A549 (cell line): ENCODE data around the gene OGDHL. TPM values are rescaled to one million over a fixed set of nuclear protein-coding genes. Genes with fewer than 3 reads are reported as not detected.

Source experiments
- ATAC-seq, 2 experiments: fragments of 200-7000 bp in 1 of 2; fragments of >200 bp in 1 of 2; cut with Nextera tagmentation in 1 of 2; cut with Tn5 transposase in 1 of 2; 3 replicates each; pipeline versions ENCODE4 v1.8.0 to v1.9.1; 2018 to 2020; ENCODE audit warnings: mild to moderate bottlenecking in 1 of 2, moderate library complexity in 1 of 2
- CTCF ChIA-PET: fragments of 300-600 bp; sonication (Branson Sonifier 250); formaldehyde crosslinking; extraction: SDS; loops from one replicate; lab custom pipeline; 2021; ENCODE audit warnings: antibody characterized with exemption, inconsistent platforms; lab: Yijun Ruan, JAX
- POLR2A ChIA-PET: fragments of 350-600 bp; formaldehyde crosslinking; extraction: SDS; loops from one replicate; lab custom pipeline; 2021; ENCODE audit warnings: antibody characterized with exemption, inconsistent platforms; lab: Yijun Ruan, JAX
- DNase-seq, 2 experiments: peaks; one replicate each; pipeline versions ENCODE4 v3.0.0 to v3.0.0-alpha.2; 2011 to 2016; ENCODE audit warnings: low read depth in 1 of 2, low spot score in 1 of 2
- FAIRE-seq: peaks from 2 replicates; lab custom pipeline; 2011; peaks lifted over from hg19 to GRCh38; lab: Jason Lieb, UNC
- H3K27ac ChIP-seq, 2 experiments: fragments of >200 bp; sonication (Bioruptor Twin); formaldehyde crosslinking; 3 replicates each; pipeline ENCODE4 v1.5.1; 2016 to 2017
- H3K4me1 ChIP-seq: fragments of >200 bp; sonication (Bioruptor Twin); formaldehyde crosslinking; 3 replicates; pipeline ENCODE4 v1.6.1; 2016
- H3K4me2 ChIP-seq: fragments of >200 bp; sonication (Bioruptor Twin); formaldehyde crosslinking; 3 replicates; pipeline ENCODE4 v1.6.1; 2016
- H3K4me3 ChIP-seq: fragments of >200 bp; sonication (Bioruptor Twin); formaldehyde crosslinking; 3 replicates; pipeline ENCODE4 v1.5.1; 2016
- H3K9me3 ChIP-seq: fragments of >200 bp; sonication (Bioruptor Twin); formaldehyde crosslinking; 3 replicates; pipeline ENCODE4 v1.6.1; 2016
- CBX2 ChIP-seq: fragments of 200-600 bp; sonication (generic); IDR thresholded peaks from 2 replicates; pipeline ENCODE4 v1.6.1; 2016; ENCODE audit warnings: low read depth, mild to moderate bottlenecking, borderline replicate concordance
- CHD2 ChIP-seq: fragments of 150-350 bp; IDR thresholded peaks from 2 replicates; pipeline ENCODE4 v1.6.1; 2014; ENCODE audit warnings: low read length; ENCODE audit not compliant: partially characterized antibody
- CHD4 ChIP-seq: fragments of 200-600 bp; sonication (generic); IDR thresholded peaks from 2 replicates; pipeline ENCODE4 v1.6.1; 2016; ENCODE audit warnings: antibody characterized with exemption, mild to moderate bottlenecking, borderline replicate concordance
- EHF ChIP-seq: fragments of 250-450 bp; sonication (Bioruptor Pico); IDR thresholded peaks from 2 replicates; pipeline ENCODE4 v1.5.0; 2020; ENCODE audit warnings: mild to moderate bottlenecking
- FOSB ChIP-seq: fragments of 250-450 bp; sonication (Bioruptor Pico); IDR thresholded peaks from 2 replicates; pipeline ENCODE4 v1.5.0; 2020; ENCODE audit warnings: mild to moderate bottlenecking, moderate library complexity
- HDAC2 ChIP-seq: fragments of 200-600 bp; sonication (generic); IDR thresholded peaks from 2 replicates; pipeline ENCODE4 v1.6.1; 2016
- JUNB ChIP-seq: fragments of >200 bp; sonication (Bioruptor Twin); formaldehyde crosslinking; IDR thresholded peaks from 2 replicates; pipeline ENCODE4 v1.6.1; 2016
- KDM1A ChIP-seq: fragments of 200-600 bp; sonication (generic); IDR thresholded peaks from 2 replicates; pipeline ENCODE4 v1.6.1; 2016; ENCODE audit warnings: low read depth, mild to moderate bottlenecking
- KDM5A ChIP-seq: fragments of 200-600 bp; sonication (generic); IDR thresholded peaks from 2 replicates; pipeline ENCODE4 v1.6.1; 2016; ENCODE audit warnings: antibody characterized with exemption, mild to moderate bottlenecking
- NFE2L2 ChIP-seq: fragments of 150-350 bp; conservative IDR thresholded peaks from 2 replicates; pipeline ENCODE4 v1.6.1; 2014; ENCODE audit warnings: low read length
- POLR2A ChIP-seq: IDR thresholded peaks from 2 replicates; pipeline ENCODE4 v1.6.1; 2012; ENCODE audit warnings: mild to moderate bottlenecking, low read length
- POLR2AphosphoS2 ChIP-seq: conservative IDR thresholded peaks from 2 replicates; pipeline ENCODE4 v1.6.1; 2012; ENCODE audit warnings: low read length, improper control_type of control experiment, inconsistent platforms
- RARB ChIP-seq: fragments of 250-450 bp; sonication (Bioruptor Pico); IDR thresholded peaks from 2 replicates; pipeline ENCODE4 v1.8.0; 2021; ENCODE audit warnings: mild to moderate bottlenecking, moderate library complexity
- SMC3 ChIP-seq: fragments of >200 bp; sonication (Bioruptor Twin); formaldehyde crosslinking; IDR thresholded peaks from 3 replicates; pipeline ENCODE4 v1.6.1; 2018; ENCODE audit warnings: inconsistent platforms
- TFCP2L1 ChIP-seq: fragments of 250-450 bp; sonication (Bioruptor Pico); IDR thresholded peaks from 2 replicates; pipeline ENCODE4 v1.5.0; 2021; ENCODE audit warnings: mild to moderate bottlenecking
- ZC3H11A ChIP-seq: fragments of 450-650 bp; IDR thresholded peaks from 2 replicates; pipeline ENCODE4 v1.6.1; 2014; ENCODE audit warnings: antibody characterized with exemption, mild to moderate bottlenecking
- ZFP36 ChIP-seq: fragments of 450-650 bp; IDR thresholded peaks from 2 replicates; pipeline ENCODE4 v1.6.1; 2014; ENCODE audit warnings: borderline replicate concordance; ENCODE audit not compliant: partially characterized antibody
- WGBS: methylation state at CpG from one replicate; pipeline ENCODE4 v1.1.6; 2017; ENCODE audit errors: missing lambda C conversion rate; 5-methylcytosine and 5-hydroxymethylcytosine counted together
- polyA plus RNA-seq, 4 experiments: library from polyadenylated mRNA; depleted of rRNA in 3 of 4; stranded (reverse); fragments of >200 nt; fragmentation: RNase III in 1 of 4; extraction: RNeasy Plus Mini Kit Qiagen cat#74134 plus additional on column Dnase treatment in 1 of 4; gene quantifications; 2 replicates in 3 of 4; 3 replicates in 1 of 4; pipeline ENCODE4 v1.2.3, GENCODE V29; 2011 to 2017
- TF ChIP-seq, protein P1 (sequence below): IDR thresholded peaks from 2 replicates; pipeline ENCODE4 v1.6.1; 2012
- TF ChIP-seq, protein P2 (sequence below): fragments of >200 bp; sonication (Bioruptor Twin); formaldehyde crosslinking; IDR thresholded peaks from 3 replicates; pipeline ENCODE4 v1.6.1; 2016
- TF ChIP-seq, protein P3 (sequence below): IDR thresholded peaks from 2 replicates; pipeline ENCODE4 v1.6.1; 2012
- TF ChIP-seq, protein P4 (sequence below): fragments of 200-600 bp; sonication (generic); IDR thresholded peaks from 2 replicates; pipeline ENCODE4 v1.6.1; 2016; ENCODE audit warnings: antibody characterized with exemption, mild to moderate bottlenecking, moderate library complexity

Gene OGDHL
- polyA plus RNA-seq, 2 of the 4 experiments (the other 2 are of a cell fraction), result 0.06 to 0.22 TPM

DNA sequence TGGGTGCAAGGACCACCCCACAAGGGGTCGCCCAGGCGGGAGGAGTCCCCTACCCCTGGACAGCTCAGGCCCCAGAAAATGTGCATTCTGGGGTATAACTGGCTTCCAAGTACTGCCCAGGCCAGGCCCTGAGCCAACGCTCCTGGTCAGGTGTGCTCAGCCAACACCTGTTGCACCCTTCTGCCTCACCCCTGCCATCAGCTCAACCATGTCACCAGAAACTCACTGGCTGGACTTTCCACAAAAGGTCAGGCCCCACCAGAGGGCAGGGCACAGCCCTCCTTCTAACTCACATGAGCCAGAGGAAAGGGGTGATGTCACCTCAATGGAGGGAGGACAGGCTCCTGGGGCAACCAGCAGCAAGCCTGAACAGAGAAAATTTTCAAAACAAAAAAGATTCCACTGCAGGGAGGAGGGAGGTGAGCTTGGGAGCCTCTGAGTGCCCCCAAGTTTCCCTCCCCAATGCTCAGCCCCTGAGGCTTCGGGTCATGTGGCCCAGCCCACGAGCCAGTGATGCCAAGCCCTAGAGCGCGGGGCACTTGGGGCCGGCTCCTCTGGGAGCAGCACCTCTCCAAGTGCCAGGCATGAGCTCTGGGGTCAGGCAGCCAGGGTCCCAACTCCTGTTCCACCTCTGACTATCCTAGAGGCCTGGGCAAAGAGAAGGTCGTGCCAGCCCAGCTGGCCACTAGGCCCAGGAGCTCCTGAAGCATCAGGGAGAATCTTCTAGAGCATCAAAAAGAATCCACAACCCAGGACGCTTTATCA, 2.2 kb downstream of the OGDHL start:
- no peak for TF ChIP-seq EHF (CRISPR knock-in tag)
- TF ChIP-seq, protein P1, sequence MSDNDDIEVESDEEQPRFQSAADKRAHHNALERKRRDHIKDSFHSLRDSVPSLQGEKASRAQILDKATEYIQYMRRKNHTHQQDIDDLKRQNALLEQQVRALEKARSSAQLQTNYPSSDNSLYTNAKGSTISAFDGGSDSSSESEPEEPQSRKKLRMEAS, result no peak
- FAIRE-seq, result no peak
- no peak overlapping the region for H3K4me2 ChIP-seq
- H3K27ac ChIP-seq, result no peak overlapping the region
- no peak for DNase-seq
- H3K4me3 ChIP-seq, result no peak overlapping the region
- 61% methylated on average over 7 of the region's 10 CpGs for WGBS
- H3K9me3 ChIP-seq, result no peaks in the 10 kb centered on the region
- CTCF ChIA-PET, result interaction anchor here (1.5 kb wide), 1 partner anchor 165 kb away, joined by 4 read pairs; no protein-coding TSS in a partner anchor
- POLR2A ChIA-PET, result no interaction called here
- no peak; a peak in 1 of 6 replicates for ATAC-seq
- H3K4me1 ChIP-seq, result peaks cover 5% of the 10 kb centered on the region; the same call in 1 of the 3 replicates

DNA sequence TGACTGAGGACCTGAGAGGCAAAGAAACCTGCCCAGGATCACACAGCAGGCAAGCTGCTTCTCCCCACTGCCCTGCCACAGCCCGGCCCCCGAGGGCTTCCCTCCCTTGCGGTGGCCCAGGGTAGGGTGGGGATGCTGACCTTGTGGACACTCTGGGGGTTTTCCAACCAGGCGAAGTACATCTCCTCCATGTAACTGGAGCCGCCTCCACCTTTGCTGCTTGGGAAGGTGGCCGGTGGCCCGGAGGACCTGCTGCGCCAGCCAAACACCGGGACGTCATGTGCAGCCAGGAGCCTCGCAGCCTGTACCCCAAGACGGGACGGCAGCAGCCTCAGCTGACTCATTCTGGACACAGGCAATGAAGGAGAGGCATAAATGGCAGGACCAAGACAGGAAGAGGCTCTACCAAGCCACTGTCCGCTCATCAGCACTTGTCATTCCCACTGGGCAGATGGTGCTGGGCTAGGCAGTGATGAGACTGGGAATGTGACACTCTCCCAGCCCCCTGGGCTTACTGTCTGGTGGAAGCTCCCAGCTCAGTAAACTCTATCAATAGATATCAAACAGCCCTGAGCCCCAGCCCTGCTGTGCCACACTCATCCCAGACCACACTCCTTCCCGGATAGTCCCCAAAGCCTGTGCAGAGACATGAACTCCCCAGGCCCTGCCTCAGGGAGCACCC, 3.7 kb downstream of the OGDHL start:
- Histone ChIP-seq H3K4me1 (peaks cover 5% of the 10 kb centered on the region; the same call in 1 of the 3 replicates), H3K9me3 (no peaks in the 10 kb centered on the region), H3K4me3 (no peak overlapping the region), H3K27ac (no peak overlapping the region), H3K4me2 (no peak overlapping the region)
- POLR2A ChIA-PET, result no interaction called here
- no peak for TF ChIP-seq NFE2L2
- TF ChIP-seq ZC3H11A, result no peak
- no peak for TF ChIP-seq JUNB
- no peak for TF ChIP-seq CHD2
- no peak for TF ChIP-seq FOSB (CRISPR knock-in tag)
- TF ChIP-seq ZFP36, result no peak
- no peak for TF ChIP-seq RARB (CRISPR knock-in tag)
- TF ChIP-seq CHD4, result no peak
- no peak for TF ChIP-seq POLR2A
- no peak for TF ChIP-seq SMC3
- no peak for TF ChIP-seq CBX2
- no peak for TF ChIP-seq HDAC2
- TF ChIP-seq, protein P2, sequence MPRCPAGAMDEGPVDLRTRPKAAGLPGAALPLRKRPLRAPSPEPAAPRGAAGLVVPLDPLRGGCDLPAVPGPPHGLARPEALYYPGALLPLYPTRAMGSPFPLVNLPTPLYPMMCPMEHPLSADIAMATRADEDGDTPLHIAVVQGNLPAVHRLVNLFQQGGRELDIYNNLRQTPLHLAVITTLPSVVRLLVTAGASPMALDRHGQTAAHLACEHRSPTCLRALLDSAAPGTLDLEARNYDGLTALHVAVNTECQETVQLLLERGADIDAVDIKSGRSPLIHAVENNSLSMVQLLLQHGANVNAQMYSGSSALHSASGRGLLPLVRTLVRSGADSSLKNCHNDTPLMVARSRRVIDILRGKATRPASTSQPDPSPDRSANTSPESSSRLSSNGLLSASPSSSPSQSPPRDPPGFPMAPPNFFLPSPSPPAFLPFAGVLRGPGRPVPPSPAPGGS, result no peak
- TF ChIP-seq TFCP2L1 (CRISPR knock-in tag), result no peak
- TF ChIP-seq, protein P3, sequence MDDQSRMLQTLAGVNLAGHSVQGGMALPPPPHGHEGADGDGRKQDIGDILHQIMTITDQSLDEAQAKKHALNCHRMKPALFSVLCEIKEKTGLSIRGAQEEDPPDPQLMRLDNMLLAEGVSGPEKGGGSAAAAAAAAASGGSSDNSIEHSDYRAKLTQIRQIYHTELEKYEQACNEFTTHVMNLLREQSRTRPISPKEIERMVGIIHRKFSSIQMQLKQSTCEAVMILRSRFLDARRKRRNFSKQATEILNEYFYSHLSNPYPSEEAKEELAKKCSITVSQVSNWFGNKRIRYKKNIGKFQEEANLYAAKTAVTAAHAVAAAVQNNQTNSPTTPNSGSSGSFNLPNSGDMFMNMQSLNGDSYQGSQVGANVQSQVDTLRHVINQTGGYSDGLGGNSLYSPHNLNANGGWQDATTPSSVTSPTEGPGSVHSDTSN, result no peak
- 20% methylated on average over 13 of the region's 15 CpGs for WGBS
- FAIRE-seq (no peak), DNase-seq (no peak), ATAC-seq (no peak)
- CTCF ChIA-PET, result no interaction called here

DNA sequence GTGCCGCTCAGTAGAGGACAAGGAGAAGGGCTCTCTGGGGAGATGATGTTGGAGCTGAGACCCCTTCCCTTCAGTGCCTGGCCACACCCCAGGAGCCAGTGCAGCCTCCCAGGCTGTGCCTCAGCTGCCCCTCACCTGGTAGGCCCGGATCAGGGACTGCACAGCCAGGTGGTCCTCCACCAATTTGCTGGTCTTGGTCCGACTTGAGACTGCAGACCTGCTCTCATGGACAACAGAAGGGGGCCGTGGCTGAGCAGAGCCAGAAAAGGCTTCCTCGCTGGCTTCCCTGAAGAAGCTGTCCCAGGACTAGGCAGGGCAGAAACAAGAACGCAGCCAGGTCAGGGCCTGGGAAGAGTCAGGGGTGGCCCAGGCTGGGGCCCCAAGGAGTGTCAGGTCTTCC, 5.5 kb downstream of the OGDHL start:
- TF ChIP-seq, protein P4, sequence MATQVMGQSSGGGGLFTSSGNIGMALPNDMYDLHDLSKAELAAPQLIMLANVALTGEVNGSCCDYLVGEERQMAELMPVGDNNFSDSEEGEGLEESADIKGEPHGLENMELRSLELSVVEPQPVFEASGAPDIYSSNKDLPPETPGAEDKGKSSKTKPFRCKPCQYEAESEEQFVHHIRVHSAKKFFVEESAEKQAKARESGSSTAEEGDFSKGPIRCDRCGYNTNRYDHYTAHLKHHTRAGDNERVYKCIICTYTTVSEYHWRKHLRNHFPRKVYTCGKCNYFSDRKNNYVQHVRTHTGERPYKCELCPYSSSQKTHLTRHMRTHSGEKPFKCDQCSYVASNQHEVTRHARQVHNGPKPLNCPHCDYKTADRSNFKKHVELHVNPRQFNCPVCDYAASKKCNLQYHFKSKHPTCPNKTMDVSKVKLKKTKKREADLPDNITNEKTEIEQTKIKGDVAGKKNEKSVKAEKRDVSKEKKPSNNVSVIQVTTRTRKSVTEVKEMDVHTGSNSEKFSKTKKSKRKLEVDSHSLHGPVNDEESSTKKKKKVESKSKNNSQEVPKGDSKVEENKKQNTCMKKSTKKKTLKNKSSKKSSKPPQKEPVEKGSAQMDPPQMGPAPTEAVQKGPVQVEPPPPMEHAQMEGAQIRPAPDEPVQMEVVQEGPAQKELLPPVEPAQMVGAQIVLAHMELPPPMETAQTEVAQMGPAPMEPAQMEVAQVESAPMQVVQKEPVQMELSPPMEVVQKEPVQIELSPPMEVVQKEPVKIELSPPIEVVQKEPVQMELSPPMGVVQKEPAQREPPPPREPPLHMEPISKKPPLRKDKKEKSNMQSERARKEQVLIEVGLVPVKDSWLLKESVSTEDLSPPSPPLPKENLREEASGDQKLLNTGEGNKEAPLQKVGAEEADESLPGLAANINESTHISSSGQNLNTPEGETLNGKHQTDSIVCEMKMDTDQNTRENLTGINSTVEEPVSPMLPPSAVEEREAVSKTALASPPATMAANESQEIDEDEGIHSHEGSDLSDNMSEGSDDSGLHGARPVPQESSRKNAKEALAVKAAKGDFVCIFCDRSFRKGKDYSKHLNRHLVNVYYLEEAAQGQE, result no peak
- TF ChIP-seq POLR2A, result no peak
- no peak for TF ChIP-seq KDM1A
- TF ChIP-seq NFE2L2, result no peak
- no peak for TF ChIP-seq POLR2AphosphoS2
- no peak for TF ChIP-seq FOSB (CRISPR knock-in tag)
- no peak for TF ChIP-seq KDM5A

More for the DNA sequence above, 5.5 kb downstream of the OGDHL start:
- POLR2A ChIA-PET, result no interaction called here
- peaks cover 2% of the 10 kb centered on the region; the same call in 1 of the 3 replicates for H3K4me1 ChIP-seq
- WGBS, result 9% methylated on average over 6 of the region's 6 CpGs
- H3K4me2 ChIP-seq, result no peak overlapping the region
- H3K4me3 ChIP-seq, result no peak overlapping the region
- FAIRE-seq, result no peak
- no peak for ATAC-seq
- H3K9me3 ChIP-seq, result no peaks in the 10 kb centered on the region
- DNase-seq, result no peak
- CTCF ChIA-PET, result no interaction called here
- H3K27ac ChIP-seq, result no peak overlapping the region
